Fibroblast of peridontal ligament (primary cell): ENCODE results near the gene CHST15.

ENCODE experiments used
- DNase-seq: peaks from one replicate; pipeline ENCODE4 v3.0.0-alpha.2; 2010; ENCODE audit errors: extremely low read depth

The CHST15 gene

GRCh38 chr10:123965973-123966895 is 127.2 kb downstream of the CHST15 start:
- DNase-seq: peak; percentile 67

GRCh38 chr10:123964953-123965352 is 128.4 kb downstream of the CHST15 start:
- no peak for DNase-seq

GRCh38 chr10:123962756-123963530 is 130.5 kb downstream of the CHST15 start:
- no peak for DNase-seq

- peak; percentile 25 for DNase-seq
Measured at GRCh38 chr10:123958241-123958640, 135.2 kb downstream of the CHST15 start.
